HCT116 (cell line): Measurements from ENCODE around the gene PAK1. TPM values are rescaled to one million over a fixed set of nuclear protein-coding genes. Genes with fewer than 3 reads are reported as not detected.

ENCODE experiments used
- ATAC-seq: fragments of 200-7000 bp; cut with Tn5 transposase; 2 replicates; pipeline ENCODE4 v1.9.1; 2020; ENCODE audit warnings: mild to moderate bottlenecking, moderate library complexity
- BruUV-seq: library from RNA; stranded (reverse); fragments of 400-500 nt; replicated peaks from 2 replicates; lab custom pipeline; 2021; lab: Mats Ljungman, UMichigan
- CTCF ChIA-PET: fragments of 300-600 bp; sonication (Branson Sonifier 250); formaldehyde crosslinking; loops from one replicate; lab custom pipeline; 2021; ENCODE audit warnings: antibody characterized with exemption; lab: Charles Lee
- POLR2A ChIA-PET: fragments of 300-600, 350-600 bp; sonication (Branson Sonifier 250); formaldehyde crosslinking; loops from one replicate; lab custom pipeline; 2021; ENCODE audit warnings: antibody characterized with exemption; lab: Charles Lee
- RAD21 ChIA-PET, 2 experiments: fragments of 300-600 bp; sonication (Branson Sonifier 250); formaldehyde crosslinking; loops; one replicate each; lab custom pipeline; 2023; ENCODE audit warnings: low total read pairs in 2 of 2; ENCODE audit not compliant: uncharacterized antibody in 2 of 2, unreplicated experiment in 2 of 2, low non-redundant PET in 1 of 2; lab: Charles Lee
- DNase-seq: peaks from one replicate; pipeline ENCODE4 v3.0.0-alpha.2; 2010; ENCODE audit warnings: low read depth, low spot score
- H2AFZ ChIP-seq: fragments of 200-600 bp; shearing (Covaris generic), sonication (generic); 2 replicates; pipeline ENCODE4 v1.6.1; 2017; ENCODE audit warnings: low read depth, mixed run types, mixed read lengths, antibody characterized with exemption, low read length; ENCODE audit not compliant: poor library complexity, severe bottlenecking
- H3K27ac ChIP-seq: 2 replicates; pipeline ENCODE4 v1.5.1; 2012; ENCODE audit warnings: low read depth, low read length
- H3K27me3 ChIP-seq: fragments of 200-600 bp; sonication (generic); 2 replicates; pipeline ENCODE4 v1.6.1; 2016; ENCODE audit warnings: mixed run types, low read length, mixed read lengths; ENCODE audit not compliant: insufficient read depth
- H3K36me3 ChIP-seq, 2 experiments: fragments of 200-500 bp in 1 of 2; fragments of 200-600 bp in 1 of 2; sonication (Bioruptor generic) in 1 of 2; sonication (generic) in 1 of 2; 2 replicates each; pipeline versions ENCODE4 v1.5.1 to v1.6.1; 2014 to 2016; ENCODE audit warnings: low read length in 2 of 2, inconsistent platforms in 1 of 2, mixed read lengths in 1 of 2, mixed run types in 1 of 2; ENCODE audit not compliant: insufficient read depth in 2 of 2, control insufficient read depth in 1 of 2
- H3K4me1 ChIP-seq, 2 experiments: fragments of 200-600 bp in 1 of 2; sonication (generic) in 1 of 2; 2 replicates each; pipeline versions ENCODE4 v1.5.1 to v1.6.1; 2012 to 2017; ENCODE audit warnings: low read length in 2 of 2, inconsistent platforms in 1 of 2, mild to moderate bottlenecking in 1 of 2, mixed read lengths in 1 of 2, mixed run types in 1 of 2, moderate library complexity in 1 of 2; ENCODE audit not compliant: insufficient read depth in 2 of 2, control insufficient read depth in 1 of 2
- H3K4me2 ChIP-seq: fragments of 200-600 bp; sonication (generic); 2 replicates; pipeline ENCODE4 v1.6.1; 2017; ENCODE audit warnings: mixed run types, low read length, mixed read lengths
- H3K4me3 ChIP-seq, 2 experiments: fragments of 200-600 bp in 1 of 2; sonication (generic) in 1 of 2; replicated peaks in 1 of 2; 2 replicates each; pipeline ENCODE4 v1.5.1; 2011 to 2016; ENCODE audit warnings: low read length in 2 of 2, control low read depth in 1 of 2, low read depth in 1 of 2, mild to moderate bottlenecking in 1 of 2, mixed read lengths in 1 of 2, mixed run types in 1 of 2
- H3K79me2 ChIP-seq: fragments of 200-600 bp; sonication (generic); 2 replicates; pipeline ENCODE4 v1.6.1; 2017; ENCODE audit warnings: mild to moderate bottlenecking, mixed run types, low read length, moderate library complexity, mixed read lengths; ENCODE audit not compliant: insufficient read depth
- H3K9ac ChIP-seq: fragments of 200-600 bp; sonication (generic); 2 replicates; pipeline ENCODE4 v1.6.1; 2016; ENCODE audit warnings: low read length, mixed read lengths
- H3K9me2 ChIP-seq: fragments of 200-600 bp; sonication (generic), shearing (Covaris generic); 2 replicates; pipeline ENCODE4 v1.6.1; 2017; ENCODE audit warnings: mixed run types, mild to moderate bottlenecking, moderate library complexity; ENCODE audit not compliant: insufficient read depth
- H3K9me3 ChIP-seq, 2 experiments: fragments of 200-500 bp in 1 of 2; fragments of 200-600 bp in 1 of 2; sonication (Bioruptor generic) in 1 of 2; sonication (generic) in 1 of 2; 2 replicates each; pipeline ENCODE4 v1.6.1; 2014 to 2017; ENCODE audit warnings: low read length in 2 of 2, mixed read lengths in 2 of 2, inconsistent platforms in 1 of 2, low read depth in 1 of 2, mild to moderate bottlenecking in 1 of 2, mixed run types in 1 of 2, moderate library complexity in 1 of 2; ENCODE audit not compliant: control insufficient read depth in 1 of 2, insufficient read depth in 1 of 2
- H4K20me1 ChIP-seq: fragments of 200-600 bp; sonication (generic), shearing (Covaris generic); 2 replicates; pipeline ENCODE4 v1.6.1; 2017; ENCODE audit warnings: mixed run types, mild to moderate bottlenecking, moderate library complexity; ENCODE audit not compliant: insufficient read depth
- CBX3 ChIP-seq: IDR thresholded peaks from 2 replicates; pipeline ENCODE4 v1.6.1; 2012; ENCODE audit warnings: low read depth
- EGR1 ChIP-seq: IDR thresholded peaks from 2 replicates; pipeline ENCODE4 v1.6.1; 2012; ENCODE audit warnings: low read depth
- EZH2 ChIP-seq: fragments of 200-600 bp; sonication (generic); IDR thresholded peaks from 2 replicates; pipeline ENCODE4 v1.6.1; 2017; ENCODE audit warnings: antibody characterized with exemption, mixed run types
- FOSL1 ChIP-seq: IDR thresholded peaks from 2 replicates; pipeline ENCODE4 v1.6.1; 2012; ENCODE audit warnings: low read depth
- JUND ChIP-seq: IDR thresholded peaks from 2 replicates; pipeline ENCODE4 v1.6.1; 2012
- POLR2AphosphoS5 ChIP-seq: IDR thresholded peaks from 2 replicates; pipeline ENCODE4 v1.6.1; 2011; ENCODE audit warnings: mild to moderate bottlenecking, low read depth, low read length, moderate library complexity
- RAD21 ChIP-seq: IDR thresholded peaks from 2 replicates; pipeline ENCODE4 v1.6.1; 2012; ENCODE audit warnings: low read depth, mild to moderate bottlenecking
- REST ChIP-seq: IDR thresholded peaks from 2 replicates; pipeline ENCODE4 v1.6.1; 2012; ENCODE audit warnings: low read depth
- TCF7L2 ChIP-seq: IDR thresholded peaks from 2 replicates; pipeline ENCODE4 v1.7.0; 2011; ENCODE audit warnings: borderline replicate concordance, inconsistent platforms; ENCODE audit not compliant: insufficient read depth, insufficient read length; ENCODE audit errors: extremely low read depth
- YY1 ChIP-seq: IDR thresholded peaks from 2 replicates; pipeline ENCODE4 v1.6.1; 2011; ENCODE audit warnings: low read length, low read depth, moderate library complexity, mild to moderate bottlenecking; ENCODE audit not compliant: insufficient replicate concordance; ENCODE audit errors: extremely low read depth
- ZBTB33 ChIP-seq: IDR thresholded peaks from 2 replicates; pipeline ENCODE4 v1.6.1; 2011; ENCODE audit warnings: mild to moderate bottlenecking, low read length, moderate library complexity; ENCODE audit not compliant: insufficient replicate concordance; ENCODE audit errors: extremely low read depth
- ZFX ChIP-seq: fragments of 450-650 bp; IDR thresholded peaks from 2 replicates; pipeline ENCODE4 v1.6.1; 2017
- intact Hi-C: fragments of 100-400 bp; cut with micrococcal nuclease; formaldehyde crosslinking; loops from 2 replicates; pipeline ENCODE4 v1.10.0; 2022
- total RNA-seq: library from RNA; stranded (reverse); gene quantifications from one replicate; pipeline ENCODE4 v1.2.1, GENCODE V29; 2021; ENCODE audit not compliant: unreplicated experiment
- TF ChIP-seq, protein P1 (sequence below): IDR thresholded peaks from 2 replicates; pipeline ENCODE4 v1.6.1; 2012

PAK1 gene
- total RNA-seq, 1 experiment from 2014 or later, result 56.1 TPM

- ChIA-PET POLR2A (no interaction called here), CTCF (no interaction called here), RAD21 (no interaction called here)
- H3K27me3 ChIP-seq, result no peaks in the 10 kb centered on the region
- 0 out of 2 replicates have a peak, but pooled peaks cover 9% of the 10 kb centered on the region for H3K9me2 ChIP-seq
- ATAC-seq (no peak), DNase-seq (no peak)
- no peak overlapping the region for H3K4me3 ChIP-seq
- intact Hi-C loops, result no loop called here
- H2AFZ ChIP-seq, result no peak overlapping the region
- TF ChIP-seq JUND (no peak), TCF7L2 (no peak), ZFX (no peak), EGR1 (no peak), RAD21 (no peak), CBX3 (no peak), ZBTB33 (no peak), YY1 (no peak), REST (no peak), POLR2AphosphoS5 (no peak), FOSL1 (no peak), EZH2 (no peak)
- TF ChIP-seq, protein P1, sequence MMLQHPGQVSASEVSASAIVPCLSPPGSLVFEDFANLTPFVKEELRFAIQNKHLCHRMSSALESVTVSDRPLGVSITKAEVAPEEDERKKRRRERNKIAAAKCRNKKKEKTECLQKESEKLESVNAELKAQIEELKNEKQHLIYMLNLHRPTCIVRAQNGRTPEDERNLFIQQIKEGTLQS, result no peak
- no peaks in the 10 kb centered on the region for H4K20me1 ChIP-seq
- H3K36me3 ChIP-seq, result no peaks in the 10 kb centered on the region
- H3K4me2 ChIP-seq, result no peak overlapping the region
- H3K9ac ChIP-seq, result no peak overlapping the region
- peaks cover 0 to 2% of the 10 kb centered on the region in 2 experiments; a peak in 2 of 4 replicates for H3K4me1 ChIP-seq
- no peaks in the 10 kb centered on the region for H3K9me3 ChIP-seq
- no peak overlapping the region for H3K27ac ChIP-seq
- no peaks in the 10 kb centered on the region for H3K79me2 ChIP-seq
- no TSS peak for BruUV-seq
Measured at GRCh38 chr11:77294040-77294439, 179.9 kb downstream of the PAK1 start.
